Brain microvascular endothelial cell (primary cell): ENCODE measurements around the gene ZC3H4.

Experiments
- DNase-seq: peaks from one replicate; pipeline ENCODE4 v3.0.0-alpha.2; 2020
- H3K27ac ChIP-seq: fragments of 250-450 bp; sonication (Bioruptor Pico); 2 replicates; pipeline ENCODE4 v1.5.1; 2020; ENCODE audit warnings: mild to moderate bottlenecking, moderate library complexity
- H3K27me3 ChIP-seq: fragments of 250-450 bp; sonication (Bioruptor Pico); replicated peaks from 2 replicates; pipeline ENCODE4 v1.5.1; 2020; ENCODE audit warnings: mild to moderate bottlenecking
- H3K36me3 ChIP-seq: fragments of 250-450 bp; sonication (Bioruptor Pico); replicated peaks from 2 replicates; pipeline ENCODE4 v1.5.1; 2020; ENCODE audit warnings: mild to moderate bottlenecking
- H3K4me3 ChIP-seq: 2 replicates; pipeline ENCODE4 v1.5.1; 2011; ENCODE audit warnings: low read depth, mild to moderate bottlenecking, control low read depth, low read length, moderate library complexity
- in situ Hi-C: cut with HindIII; loops from 2 replicates; pipeline ENCODE4 v1.10.0; 2017; ENCODE audit warnings: low sequenced_read_pairs, low pct_ligation_motif_present
- TF ChIP-seq, protein P1 (sequence below): IDR thresholded peaks from 2 replicates; pipeline ENCODE4 v1.5.1; 2011; ENCODE audit warnings: low read depth, mild to moderate bottlenecking, moderate library complexity, low read length, control low read depth, inconsistent platforms; ENCODE audit errors: missing control alignments

ZC3H4 gene

DNA sequence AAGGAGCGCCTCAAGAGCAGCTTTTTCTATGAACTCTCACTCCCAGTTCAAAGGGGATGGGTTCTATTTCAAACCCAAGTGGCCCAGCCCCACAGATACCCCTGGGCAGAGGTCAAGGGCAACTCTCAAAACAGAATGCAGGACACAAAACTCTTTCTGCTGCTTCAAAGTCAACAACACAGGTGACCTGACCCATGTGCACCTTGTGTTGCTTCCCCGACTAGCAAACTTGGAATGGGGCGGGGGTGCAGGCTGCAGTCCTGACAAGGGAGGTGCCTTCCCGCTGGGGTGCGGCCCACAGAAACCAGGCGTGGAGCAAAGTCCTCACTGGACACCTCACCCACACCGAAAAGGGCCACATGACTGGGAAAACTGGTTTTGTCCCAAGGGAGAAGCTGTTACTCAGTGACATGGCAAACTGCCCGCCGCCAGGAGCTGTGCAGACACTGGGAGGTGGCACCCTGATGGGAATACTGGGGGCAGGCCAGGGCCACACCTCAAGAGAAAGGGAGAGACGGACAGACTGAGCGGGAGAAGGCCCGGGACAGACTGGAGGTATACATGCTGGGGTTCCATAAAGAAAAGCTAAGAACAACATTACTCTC is 17.4 kb downstream of the ZC3H4 start:
- Histone ChIP-seq H3K36me3 (peaks cover 20% of the 10 kb centered on the region), H3K4me3 (no peak overlapping the region), H3K27ac (no peak overlapping the region), H3K27me3 (no peaks in the 10 kb centered on the region)
- in situ Hi-C loops, result no loop called here
- no peak for DNase-seq
- TF ChIP-seq, protein P1, sequence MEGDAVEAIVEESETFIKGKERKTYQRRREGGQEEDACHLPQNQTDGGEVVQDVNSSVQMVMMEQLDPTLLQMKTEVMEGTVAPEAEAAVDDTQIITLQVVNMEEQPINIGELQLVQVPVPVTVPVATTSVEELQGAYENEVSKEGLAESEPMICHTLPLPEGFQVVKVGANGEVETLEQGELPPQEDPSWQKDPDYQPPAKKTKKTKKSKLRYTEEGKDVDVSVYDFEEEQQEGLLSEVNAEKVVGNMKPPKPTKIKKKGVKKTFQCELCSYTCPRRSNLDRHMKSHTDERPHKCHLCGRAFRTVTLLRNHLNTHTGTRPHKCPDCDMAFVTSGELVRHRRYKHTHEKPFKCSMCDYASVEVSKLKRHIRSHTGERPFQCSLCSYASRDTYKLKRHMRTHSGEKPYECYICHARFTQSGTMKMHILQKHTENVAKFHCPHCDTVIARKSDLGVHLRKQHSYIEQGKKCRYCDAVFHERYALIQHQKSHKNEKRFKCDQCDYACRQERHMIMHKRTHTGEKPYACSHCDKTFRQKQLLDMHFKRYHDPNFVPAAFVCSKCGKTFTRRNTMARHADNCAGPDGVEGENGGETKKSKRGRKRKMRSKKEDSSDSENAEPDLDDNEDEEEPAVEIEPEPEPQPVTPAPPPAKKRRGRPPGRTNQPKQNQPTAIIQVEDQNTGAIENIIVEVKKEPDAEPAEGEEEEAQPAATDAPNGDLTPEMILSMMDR, result no peak

DNA sequence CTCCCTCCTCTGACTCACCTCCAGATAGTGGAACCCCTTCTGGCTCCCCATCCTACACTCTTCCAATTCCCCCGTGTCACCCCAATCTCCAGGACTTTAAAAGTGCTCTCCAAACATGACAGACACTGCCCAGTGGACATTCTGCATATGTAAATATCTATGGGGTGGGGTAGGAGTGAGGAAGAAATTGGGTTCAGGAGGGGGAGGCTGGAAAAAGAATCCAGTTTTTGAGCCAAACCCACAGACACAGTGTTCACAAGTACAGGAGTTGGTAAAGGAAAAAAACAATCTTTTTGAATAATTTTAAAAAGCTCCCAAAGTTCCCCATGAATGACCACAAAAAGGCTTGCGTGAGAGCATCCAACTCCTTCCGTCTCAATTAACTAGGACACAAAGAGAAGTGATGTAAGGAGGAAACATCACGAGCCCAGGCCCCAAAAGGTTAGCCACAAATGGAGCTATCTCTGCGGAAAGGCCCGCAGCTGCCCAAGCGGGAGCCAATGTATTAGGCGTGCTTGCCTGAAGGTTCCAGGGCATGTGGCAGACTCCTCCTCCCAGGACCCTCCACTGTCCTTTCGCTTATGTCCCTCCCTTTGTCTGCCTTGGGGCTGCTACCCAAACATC is 18.0 kb downstream of the ZC3H4 start:
- H3K4me3 ChIP-seq, result no peak overlapping the region
- no peak for DNase-seq
- peaks cover 21% of the 10 kb centered on the region for H3K36me3 ChIP-seq
- TF ChIP-seq, protein P1, result no peak
- H3K27ac ChIP-seq, result no peak overlapping the region
- no peaks in the 10 kb centered on the region for H3K27me3 ChIP-seq
- in situ Hi-C loops, result no loop called here

- H3K36me3 ChIP-seq, result peaks cover 23% of the 10 kb centered on the region
- no peak overlapping the region for H3K27ac ChIP-seq
- no peaks in the 10 kb centered on the region for H3K27me3 ChIP-seq
- no peak overlapping the region for H3K4me3 ChIP-seq
- TF ChIP-seq, protein P1, result no peak
- no peak for DNase-seq
- in situ Hi-C loops, result no loop called here
Observed at GRCh38 chr19:47094557-47095475, 18.8 kb downstream of the ZC3H4 start.

GRCh38 chr19:47093841-47094240 is 19.7 kb downstream of the ZC3H4 start:
- Histone ChIP-seq H3K36me3 (peaks cover 31% of the 10 kb centered on the region), H3K27me3 (no peaks in the 10 kb centered on the region), H3K4me3 (no peak overlapping the region), H3K27ac (no peak overlapping the region)
- in situ Hi-C loops, result no loop called here
- DNase-seq, result no peak
- TF ChIP-seq, protein P1, result no peak

DNA sequence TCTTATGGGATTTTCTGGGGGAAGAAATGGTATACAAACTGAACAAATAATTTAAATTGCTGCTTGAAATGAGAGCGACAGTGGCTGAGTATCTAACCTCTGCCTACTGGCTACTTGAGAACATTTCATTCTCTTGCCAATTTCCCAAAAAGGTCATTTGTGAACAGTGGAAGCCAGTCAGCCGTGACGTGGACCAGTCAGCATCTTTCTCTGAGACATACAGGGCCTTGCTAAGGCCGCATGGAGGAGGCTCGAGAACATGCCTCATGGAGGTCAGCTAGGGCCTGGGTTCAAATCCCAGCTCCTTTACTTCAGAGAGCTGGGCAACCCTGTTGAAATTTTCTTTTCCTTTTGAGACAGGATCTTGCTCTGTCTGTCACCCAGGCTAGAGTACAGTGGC is 20.3 kb downstream of the ZC3H4 start:
- H3K27ac ChIP-seq, result no peak overlapping the region

More for the DNA sequence above, 20.3 kb downstream of the ZC3H4 start:
- in situ Hi-C loops, result no loop called here
- peaks cover 34% of the 10 kb centered on the region for H3K36me3 ChIP-seq
- no peak overlapping the region for H3K4me3 ChIP-seq
- TF ChIP-seq, protein P1, result no peak
- DNase-seq, result no peak
- no peaks in the 10 kb centered on the region for H3K27me3 ChIP-seq
